ENCODE measurements around the gene COX7A1. TPM values are rescaled to one million over a fixed set of nuclear protein-coding genes. Genes with fewer than 3 reads are reported as not detected.

The COX7A1 gene
- total RNA-seq, 1 experiment from 2014 or later: not detected

GRCh38 chr19:36140304-36141038 is 11.8 kb downstream of the COX7A1 start:
- H3K4me2 ChIP-seq (ENCODE audit: insufficient read depth, insufficient read length, low read length): peak overlapping the region; percentile 81
- H3K9me3 ChIP-seq (ENCODE audit: control insufficient read depth, low read depth, low read length): no peaks in the 10 kb centered on the region
- H2BK12ac ChIP-seq (ENCODE audit: insufficient read length, low read depth, low read length): no peak overlapping the region
- H2BK20ac ChIP-seq (ENCODE audit: low read depth, low read length, poor library complexity, severe bottlenecking): no peak overlapping the region
- H3T11ph ChIP-seq (ENCODE audit: low read length): no peak overlapping the region
- Mint-ChIP-seq H3K27ac (peak overlapping the region; percentile 96 to 99 (median 98)), H3K4me1 (peaks cover 15 to 21% of the 10 kb centered on the region in 2 experiments), H3K27me3 (ENCODE audit: low read depth) (peaks cover under 1% of the 10 kb centered on the region; the same call in 1 of the 2 replicates), H3K36me3 (ENCODE audit: insufficient read depth in 1 of 3, low read depth in 3 of 3) (peaks cover 20 to 35% (median 34%) of the 10 kb centered on the region in 3 experiments; a peak in 6 of 7 replicates), H3K4me3 (peak overlapping the region; percentile 96 to 99), H3K9me3 (no peaks in the 10 kb centered on the region; a peak in 2 of 5 replicates)
- H3K4ac ChIP-seq (ENCODE audit: low read depth, low read length): no peak overlapping the region
- peak; percentile 83 for DNase-seq
- no peak overlapping the region for H2BK5ac ChIP-seq (ENCODE audit: insufficient read length, low read length)
- H2AK5ac ChIP-seq (ENCODE audit: insufficient read length, low read length): no peak overlapping the region
- no peak overlapping the region for H4K8ac ChIP-seq (replicated peaks; ENCODE audit: insufficient read length, low read depth, low read length)
- no peak overlapping the region for H4K5ac ChIP-seq (ENCODE audit: insufficient read length, low read depth, low read length)
- H2AFZ ChIP-seq (ENCODE audit: low read length): no peak overlapping the region
- H4K20me1 ChIP-seq (ENCODE audit: control insufficient read depth, insufficient read depth, insufficient read length): no peaks in the 10 kb centered on the region
- H3K9ac ChIP-seq (ENCODE audit: extremely low read depth, insufficient read length, low read length): peak overlapping the region; percentile 87
- H4K91ac ChIP-seq (ENCODE audit: insufficient read length, low read depth, low read length): no peak overlapping the region
- no peaks in the 10 kb centered on the region for H3K79me2 ChIP-seq (ENCODE audit: insufficient read depth, low read length)
- peaks cover 4% of the 10 kb centered on the region for H3K23me2 ChIP-seq (ENCODE audit: insufficient read length, low read depth, low read length, poor library complexity, severe bottlenecking)
- H3K27me3 ChIP-seq (ENCODE audit: insufficient read depth, low read length): no peaks in the 10 kb centered on the region
- no peaks in the 10 kb centered on the region for H3K4me1 ChIP-seq (ENCODE audit: insufficient read depth, low read length)
- H3K56ac ChIP-seq (ENCODE audit: insufficient read length, low read depth, low read length): no peak overlapping the region
- H2BK15ac ChIP-seq (ENCODE audit: low read depth, low read length): no peak overlapping the region
- no peak overlapping the region for H2BK120ac ChIP-seq (ENCODE audit: low read depth, low read length, poor library complexity, severe bottlenecking)
- peak overlapping the region; percentile 73 for H3K18ac ChIP-seq (ENCODE audit: insufficient read length, low read depth, low read length)
- H3K23ac ChIP-seq (ENCODE audit: insufficient read length, low read depth, low read length): no peak overlapping the region
- WGBS (ENCODE audit: extremely low coverage, insufficient read length, low lambda C conversion rate): no CpG with 5 or more reads among the region's 31 CpGs
- no peaks in the 10 kb centered on the region for H3K79me1 ChIP-seq (ENCODE audit: insufficient read depth, low read depth, low read length, poor library complexity, severe bottlenecking)
- H3K27ac ChIP-seq (ENCODE audit: insufficient read length, low read depth, low read length): no peak overlapping the region
- TF ChIP-seq, protein P1, sequence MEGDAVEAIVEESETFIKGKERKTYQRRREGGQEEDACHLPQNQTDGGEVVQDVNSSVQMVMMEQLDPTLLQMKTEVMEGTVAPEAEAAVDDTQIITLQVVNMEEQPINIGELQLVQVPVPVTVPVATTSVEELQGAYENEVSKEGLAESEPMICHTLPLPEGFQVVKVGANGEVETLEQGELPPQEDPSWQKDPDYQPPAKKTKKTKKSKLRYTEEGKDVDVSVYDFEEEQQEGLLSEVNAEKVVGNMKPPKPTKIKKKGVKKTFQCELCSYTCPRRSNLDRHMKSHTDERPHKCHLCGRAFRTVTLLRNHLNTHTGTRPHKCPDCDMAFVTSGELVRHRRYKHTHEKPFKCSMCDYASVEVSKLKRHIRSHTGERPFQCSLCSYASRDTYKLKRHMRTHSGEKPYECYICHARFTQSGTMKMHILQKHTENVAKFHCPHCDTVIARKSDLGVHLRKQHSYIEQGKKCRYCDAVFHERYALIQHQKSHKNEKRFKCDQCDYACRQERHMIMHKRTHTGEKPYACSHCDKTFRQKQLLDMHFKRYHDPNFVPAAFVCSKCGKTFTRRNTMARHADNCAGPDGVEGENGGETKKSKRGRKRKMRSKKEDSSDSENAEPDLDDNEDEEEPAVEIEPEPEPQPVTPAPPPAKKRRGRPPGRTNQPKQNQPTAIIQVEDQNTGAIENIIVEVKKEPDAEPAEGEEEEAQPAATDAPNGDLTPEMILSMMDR (conservative IDR thresholded peaks at IDR 0.05): no peak
- H3K14ac ChIP-seq (ENCODE audit: insufficient read depth, low read length): peak overlapping the region; percentile 83
